ENCODE data around the gene YEATS2. TPM values are rescaled to one million over a fixed set of nuclear protein-coding genes. Genes with fewer than 3 reads are reported as not detected.

The YEATS2 gene
- total and polyA plus RNA-seq, 2 donors from 2014 or later: 4.7 to 20.5 TPM

DNA sequence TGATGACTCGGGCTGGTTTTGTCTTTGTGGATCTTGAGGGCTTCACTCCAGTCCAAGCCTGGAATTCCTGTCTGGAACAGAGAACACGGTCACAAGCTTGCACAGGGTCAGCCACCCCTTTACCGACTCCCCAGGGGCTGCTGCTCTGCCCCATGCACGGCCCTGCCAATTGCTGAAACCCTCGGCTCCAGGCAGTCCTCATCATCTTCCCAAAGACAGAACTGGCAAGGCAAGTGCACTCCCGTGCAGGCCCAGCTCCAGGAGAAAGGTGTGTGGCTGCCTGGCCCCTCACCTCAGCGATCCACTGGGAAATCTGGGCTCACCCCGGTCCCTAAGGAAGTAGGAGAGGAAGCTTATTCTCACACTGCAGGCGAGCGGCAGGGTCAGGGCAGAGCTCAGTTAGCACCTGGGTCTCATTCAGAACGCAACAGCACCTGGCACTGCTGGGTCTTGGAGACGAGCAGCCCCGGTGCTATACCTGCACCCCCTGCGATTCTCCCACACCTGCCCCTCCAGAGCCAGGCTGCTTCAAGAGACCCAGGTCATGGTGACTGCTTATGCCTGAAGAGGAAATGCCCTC, 120.5 kb downstream of the YEATS2 start:
- no peak overlapping the region for H3K4me3 ChIP-seq (ENCODE audit: low read length in 3 of 3)
- H3K36me3 ChIP-seq (ENCODE audit: control insufficient read depth in 2 of 3, insufficient read depth in 3 of 3, low read length in 3 of 3): no peaks in the 10 kb centered on the region
- DNase-seq (no peak), FAIRE-seq (no peak)
- TF ChIP-seq, protein P1, sequence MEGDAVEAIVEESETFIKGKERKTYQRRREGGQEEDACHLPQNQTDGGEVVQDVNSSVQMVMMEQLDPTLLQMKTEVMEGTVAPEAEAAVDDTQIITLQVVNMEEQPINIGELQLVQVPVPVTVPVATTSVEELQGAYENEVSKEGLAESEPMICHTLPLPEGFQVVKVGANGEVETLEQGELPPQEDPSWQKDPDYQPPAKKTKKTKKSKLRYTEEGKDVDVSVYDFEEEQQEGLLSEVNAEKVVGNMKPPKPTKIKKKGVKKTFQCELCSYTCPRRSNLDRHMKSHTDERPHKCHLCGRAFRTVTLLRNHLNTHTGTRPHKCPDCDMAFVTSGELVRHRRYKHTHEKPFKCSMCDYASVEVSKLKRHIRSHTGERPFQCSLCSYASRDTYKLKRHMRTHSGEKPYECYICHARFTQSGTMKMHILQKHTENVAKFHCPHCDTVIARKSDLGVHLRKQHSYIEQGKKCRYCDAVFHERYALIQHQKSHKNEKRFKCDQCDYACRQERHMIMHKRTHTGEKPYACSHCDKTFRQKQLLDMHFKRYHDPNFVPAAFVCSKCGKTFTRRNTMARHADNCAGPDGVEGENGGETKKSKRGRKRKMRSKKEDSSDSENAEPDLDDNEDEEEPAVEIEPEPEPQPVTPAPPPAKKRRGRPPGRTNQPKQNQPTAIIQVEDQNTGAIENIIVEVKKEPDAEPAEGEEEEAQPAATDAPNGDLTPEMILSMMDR (IDR thresholded peaks at IDR 0.05; ENCODE audit: borderline replicate concordance, extremely low read depth, insufficient read depth): no peak
- H3K9ac ChIP-seq (ENCODE audit: low read length in 3 of 3): no peak overlapping the region
- no peaks in the 10 kb centered on the region for H3K9me3 ChIP-seq (ENCODE audit: control insufficient read depth in 2 of 3, insufficient read depth in 1 of 3, low read length in 3 of 3)
- H3K27ac ChIP-seq (ENCODE audit: low read depth in 2 of 2, low read length in 2 of 2): no peak overlapping the region
- H3K4me1 ChIP-seq (ENCODE audit: control insufficient read depth in 2 of 3, insufficient read depth in 2 of 3, low read depth in 1 of 3, low read length in 3 of 3): no peaks in the 10 kb centered on the region
- intact Hi-C loops (cut with DNase I): no loop called here
- no peaks in the 10 kb centered on the region for H3K27me3 ChIP-seq (ENCODE audit: control insufficient read depth, insufficient read depth, low read length)

DNA sequence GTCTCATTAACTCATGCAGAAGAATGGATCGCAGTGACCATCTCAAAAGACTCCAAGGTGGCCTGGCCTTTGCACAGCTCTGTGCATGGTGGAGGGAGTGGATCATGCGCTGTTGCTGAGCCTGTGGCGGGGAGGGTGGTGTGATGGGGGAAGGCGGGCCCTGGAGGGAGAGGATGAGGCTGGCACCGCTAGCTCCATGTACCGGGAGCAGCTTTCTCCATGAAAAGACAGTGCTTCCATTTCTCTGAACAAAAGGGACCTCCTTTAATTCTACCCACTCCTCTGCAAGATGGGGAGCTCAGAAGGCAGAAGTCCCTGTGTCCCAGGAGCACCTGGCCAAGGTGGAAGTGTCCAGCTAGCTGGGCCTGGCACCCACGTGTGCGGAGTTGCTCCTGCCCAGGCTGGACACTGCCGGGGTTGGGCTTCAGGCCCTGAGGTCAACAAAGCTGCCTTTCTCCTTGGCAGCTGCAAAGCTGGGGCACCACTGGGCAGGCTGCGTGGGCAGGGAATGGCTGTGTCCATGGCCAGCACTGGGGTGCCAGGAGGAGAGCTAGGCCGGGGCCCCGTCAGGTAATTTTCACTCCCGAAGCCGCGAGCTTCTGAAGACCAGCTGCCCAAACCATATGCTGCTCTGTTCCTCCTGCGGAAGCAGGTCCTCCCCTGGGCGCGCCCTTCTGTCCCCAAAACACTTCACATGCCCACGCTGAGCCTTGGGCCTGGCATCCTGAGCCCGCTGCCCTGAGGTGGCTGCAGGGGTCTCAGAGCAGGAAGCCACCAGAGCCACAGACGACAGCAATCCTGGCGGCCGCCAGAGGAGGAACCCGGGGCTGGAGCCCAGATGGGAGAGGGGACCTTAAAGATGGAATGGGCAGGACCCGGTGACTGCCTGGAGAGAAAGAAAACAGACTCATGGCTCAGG, 121.4 kb downstream of the YEATS2 start:
- intact Hi-C loops (cut with DNase I): no loop called here
- H3K9ac ChIP-seq (ENCODE audit: low read length in 3 of 3): no peak overlapping the region
- H3K27ac ChIP-seq (ENCODE audit: low read depth in 2 of 2, low read length in 2 of 2): no peak overlapping the region
- TF ChIP-seq, protein P1 (IDR thresholded peaks at IDR 0.05; ENCODE audit: borderline replicate concordance, extremely low read depth, insufficient read depth): no peak
- FAIRE-seq: no peak
- no peak overlapping the region for H3K4me3 ChIP-seq (ENCODE audit: low read length in 3 of 3)
- H3K9me3 ChIP-seq (ENCODE audit: control insufficient read depth in 2 of 3, insufficient read depth in 1 of 3, low read length in 3 of 3): no peaks in the 10 kb centered on the region
- no peaks in the 10 kb centered on the region for H3K4me1 ChIP-seq (ENCODE audit: control insufficient read depth in 2 of 3, insufficient read depth in 2 of 3, low read depth in 1 of 3, low read length in 3 of 3)
- DNase-seq: no peak
- no peaks in the 10 kb centered on the region for H3K27me3 ChIP-seq (ENCODE audit: control insufficient read depth, insufficient read depth, low read length)
- H3K36me3 ChIP-seq (ENCODE audit: control insufficient read depth in 2 of 3, insufficient read depth in 3 of 3, low read length in 3 of 3): no peaks in the 10 kb centered on the region

DNA sequence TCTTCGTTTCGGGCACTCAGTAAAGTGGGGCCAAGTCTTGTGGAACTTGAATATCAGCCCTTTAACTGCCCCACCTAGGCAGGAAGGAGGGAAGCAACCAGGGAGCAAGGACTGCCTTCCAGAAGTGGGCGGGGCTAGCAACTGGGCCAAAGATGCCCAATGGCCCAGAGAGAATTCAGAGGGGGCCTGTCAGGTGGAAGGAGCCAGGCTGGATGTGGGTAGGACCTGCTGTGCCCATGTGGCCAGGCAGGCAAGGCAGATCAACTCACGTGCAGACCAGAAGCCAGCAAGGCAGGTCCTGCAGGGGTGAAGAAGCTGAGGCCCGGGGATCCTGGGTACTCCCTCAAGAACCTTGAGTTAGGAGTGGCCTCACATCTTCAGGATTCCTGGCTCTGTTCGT, 122.2 kb downstream of the YEATS2 start:
- Histone ChIP-seq H3K9ac (ENCODE audit: low read length in 3 of 3) (no peak overlapping the region), H3K9me3 (ENCODE audit: control insufficient read depth in 2 of 3, insufficient read depth in 1 of 3, low read length in 3 of 3) (no peaks in the 10 kb centered on the region), H3K4me3 (ENCODE audit: low read length in 3 of 3) (no peak overlapping the region), H3K36me3 (ENCODE audit: control insufficient read depth in 2 of 3, insufficient read depth in 3 of 3, low read length in 3 of 3) (no peaks in the 10 kb centered on the region), H3K27me3 (ENCODE audit: control insufficient read depth, insufficient read depth, low read length) (no peaks in the 10 kb centered on the region), H3K27ac (ENCODE audit: low read depth in 2 of 2, low read length in 2 of 2) (no peak overlapping the region), H3K4me1 (ENCODE audit: control insufficient read depth in 2 of 3, insufficient read depth in 2 of 3, low read depth in 1 of 3, low read length in 3 of 3) (peaks cover 0 to 4% (median 3%) of the 10 kb centered on the region in 3 donors)
- intact Hi-C loops (cut with DNase I): no loop called here
- FAIRE-seq (no peak), DNase-seq (no peak)
- TF ChIP-seq, protein P1 (IDR thresholded peaks at IDR 0.05; ENCODE audit: borderline replicate concordance, extremely low read depth, insufficient read depth): no peak

Measured in kidney (tissue), 14 donors.